ENCODE measurements around the gene METTL23. TPM values are rescaled to one million over a fixed set of nuclear protein-coding genes. Genes with fewer than 3 reads are reported as not detected.
A peak's percentile ranks its signal among the peaks of the same experiment; 100 is the strongest.
"Not testable (repeated sequence)": the region's sequence is repeated elsewhere in the genome, so short reads cannot be mapped to it uniquely, and the experiment has no call there.

Gene METTL23
- total RNA-seq, 4 donors from 2014 or later: 20.6 to 29.9 (median 23.0) TPM

DNA sequence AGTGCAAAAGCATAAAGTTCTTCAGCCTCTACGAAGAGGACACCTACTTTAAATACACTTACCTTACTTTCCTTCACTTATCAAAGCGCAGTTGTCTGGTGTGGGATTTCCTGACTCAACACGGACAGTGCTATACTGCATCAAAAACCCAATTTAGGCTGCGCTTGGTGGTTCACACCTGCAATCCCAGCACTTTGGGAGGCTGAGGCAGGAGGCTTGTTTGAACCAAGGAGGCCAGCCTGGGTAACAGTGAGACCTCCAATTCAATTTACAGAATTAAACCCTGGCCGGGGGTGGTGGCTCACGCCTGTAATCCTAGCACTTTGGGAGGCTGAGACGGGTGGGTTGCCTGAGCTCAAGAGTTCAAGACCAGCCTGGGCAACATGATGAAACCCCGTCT is 4.4 kb upstream of the METTL23 start:
- Histone ChIP-seq H3K4me1 (peaks cover 29% of the 10 kb centered on the region), H3K27ac (no peak overlapping the region), H3K4me3 (no peak overlapping the region), H3K9me3 (no peaks in the 10 kb centered on the region), H3K27me3 (no peaks in the 10 kb centered on the region), H3K36me3 (peaks cover 69% of the 10 kb centered on the region)
- DNase-seq (ENCODE audit: low spot score in 2 of 2): peak in 1 of 2 donors; percentile 53
- WGBS: 97% methylated on average over 8 of the region's 8 CpGs
- TF ChIP-seq POLR2AphosphoS5 (IDR thresholded peaks at IDR 0.05) (no peak), POLR2A (IDR thresholded peaks at IDR 0.05) (no peak), EP300 (IDR thresholded peaks at IDR 0.05) (no peak)
- TF ChIP-seq, protein P1, sequence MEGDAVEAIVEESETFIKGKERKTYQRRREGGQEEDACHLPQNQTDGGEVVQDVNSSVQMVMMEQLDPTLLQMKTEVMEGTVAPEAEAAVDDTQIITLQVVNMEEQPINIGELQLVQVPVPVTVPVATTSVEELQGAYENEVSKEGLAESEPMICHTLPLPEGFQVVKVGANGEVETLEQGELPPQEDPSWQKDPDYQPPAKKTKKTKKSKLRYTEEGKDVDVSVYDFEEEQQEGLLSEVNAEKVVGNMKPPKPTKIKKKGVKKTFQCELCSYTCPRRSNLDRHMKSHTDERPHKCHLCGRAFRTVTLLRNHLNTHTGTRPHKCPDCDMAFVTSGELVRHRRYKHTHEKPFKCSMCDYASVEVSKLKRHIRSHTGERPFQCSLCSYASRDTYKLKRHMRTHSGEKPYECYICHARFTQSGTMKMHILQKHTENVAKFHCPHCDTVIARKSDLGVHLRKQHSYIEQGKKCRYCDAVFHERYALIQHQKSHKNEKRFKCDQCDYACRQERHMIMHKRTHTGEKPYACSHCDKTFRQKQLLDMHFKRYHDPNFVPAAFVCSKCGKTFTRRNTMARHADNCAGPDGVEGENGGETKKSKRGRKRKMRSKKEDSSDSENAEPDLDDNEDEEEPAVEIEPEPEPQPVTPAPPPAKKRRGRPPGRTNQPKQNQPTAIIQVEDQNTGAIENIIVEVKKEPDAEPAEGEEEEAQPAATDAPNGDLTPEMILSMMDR (IDR thresholded peaks at IDR 0.05): no peak

DNA sequence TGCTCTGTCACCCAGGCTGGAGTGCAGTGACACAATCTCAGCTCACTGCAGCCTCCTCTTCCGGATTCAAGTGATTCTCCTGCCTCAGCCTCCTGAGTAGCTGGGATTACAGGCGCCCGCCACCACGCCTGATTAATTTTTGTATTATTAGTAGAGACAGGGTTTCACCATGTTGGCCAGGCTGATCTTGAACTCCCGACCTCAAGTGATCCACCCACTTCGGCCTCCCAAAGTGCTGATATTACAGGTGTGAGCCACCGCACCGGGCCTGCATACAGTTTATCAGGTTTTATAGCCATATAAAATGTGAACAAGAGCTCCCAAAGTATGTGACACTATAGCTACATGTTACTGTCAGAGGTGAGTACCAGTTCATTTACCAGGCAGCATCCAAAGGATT is 3.7 kb upstream of the METTL23 start:
- peak in 1 of 2 donors; percentile 44 for DNase-seq (ENCODE audit: low spot score in 2 of 2)
- WGBS: 99% methylated on average over 8 of the region's 8 CpGs
- H3K27me3 ChIP-seq, H3K4me3 ChIP-seq, H3K27ac ChIP-seq, H3K9me3 ChIP-seq: not testable (repeated sequence)
- Histone ChIP-seq H3K4me1 (peaks cover 33% of the 10 kb centered on the region), H3K36me3 (peaks cover 63% of the 10 kb centered on the region)

DNA sequence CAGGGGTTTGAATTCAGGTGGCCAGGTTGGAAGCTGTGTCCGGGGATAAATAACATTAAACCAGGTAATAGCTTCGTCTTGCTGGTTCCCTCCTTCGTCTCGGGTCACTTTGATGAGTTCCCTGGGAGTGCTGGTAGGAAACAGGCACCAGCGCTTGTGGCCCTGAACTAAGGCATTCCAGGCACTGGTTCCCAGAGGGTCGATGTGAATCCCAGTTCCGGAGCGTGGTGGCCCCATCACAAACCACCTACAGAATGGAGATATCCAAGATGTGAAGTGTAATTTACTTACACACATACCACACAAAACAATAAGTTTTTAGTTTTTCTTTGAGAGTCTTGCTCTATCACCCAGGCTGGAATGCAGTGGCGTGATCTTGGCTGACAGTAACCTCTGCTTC is 2.8 kb upstream of the METTL23 start:
- TF ChIP-seq POLR2AphosphoS5 (IDR thresholded peaks at IDR 0.05) (no peak), EP300 (IDR thresholded peaks at IDR 0.05) (no peak), POLR2A (IDR thresholded peaks at IDR 0.05) (no peak)
- TF ChIP-seq, protein P1 (IDR thresholded peaks at IDR 0.05): no peak
- H3K27ac ChIP-seq: no peak overlapping the region
- H3K36me3 ChIP-seq: peaks cover 55% of the 10 kb centered on the region
- peaks cover 37% of the 10 kb centered on the region for H3K4me1 ChIP-seq
- no peak overlapping the region for H3K4me3 ChIP-seq
- H3K9me3 ChIP-seq: no peaks in the 10 kb centered on the region
- 98% methylated on average over 9 of the region's 9 CpGs for WGBS
- H3K27me3 ChIP-seq: no peaks in the 10 kb centered on the region
- DNase-seq (ENCODE audit: low spot score in 2 of 2): no peak

DNA sequence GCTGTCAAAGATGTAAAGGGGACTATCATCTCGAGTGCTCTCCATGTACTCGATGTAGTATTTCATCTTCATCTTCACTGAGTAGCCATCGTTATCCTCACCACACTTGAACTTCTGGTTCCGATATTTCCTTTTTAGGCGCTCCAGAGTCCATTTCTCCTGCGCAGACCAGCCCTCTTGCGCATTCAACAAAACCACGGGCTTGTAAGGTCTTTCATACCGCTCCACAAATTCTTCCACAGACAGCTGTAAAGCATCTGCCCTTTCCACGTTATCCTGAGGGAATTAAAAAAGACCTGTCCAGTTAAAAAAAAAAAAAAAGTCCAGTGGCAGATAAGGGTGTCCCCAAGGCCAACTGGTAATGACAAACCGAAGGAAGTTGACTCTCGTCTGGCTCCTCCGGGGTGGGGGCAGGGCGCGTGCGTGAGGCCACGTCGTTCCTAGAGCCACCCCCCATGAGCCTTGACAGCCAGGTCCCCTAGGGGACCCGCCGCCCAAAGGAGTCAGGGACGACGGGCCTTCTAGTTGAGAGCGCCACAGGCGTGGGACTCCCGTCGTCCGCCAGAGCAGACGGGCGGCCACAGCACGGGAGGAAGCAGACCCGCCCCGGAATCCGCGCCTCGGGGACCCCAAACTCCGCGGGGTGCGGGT is 934 bp upstream of the METTL23 start:
- 3% methylated on average over 32 of the region's 38 CpGs for WGBS
- Histone ChIP-seq H3K4me1 (peaks cover 49% of the 10 kb centered on the region), H3K27ac (peak overlapping the region; percentile 97), H3K4me3 (peak overlapping the region; percentile 83), H3K9me3 (no peaks in the 10 kb centered on the region), H3K27me3 (no peaks in the 10 kb centered on the region), H3K36me3 (peaks cover 40% of the 10 kb centered on the region)
- peak; percentile 81 to 87 for DNase-seq (ENCODE audit: low spot score in 2 of 2)
- TF ChIP-seq, protein P1 (IDR thresholded peaks at IDR 0.05): no peak
- no peak for TF ChIP-seq POLR2A (IDR thresholded peaks at IDR 0.05)
- no peak for TF ChIP-seq POLR2AphosphoS5 (IDR thresholded peaks at IDR 0.05)
- no peak for TF ChIP-seq EP300 (IDR thresholded peaks at IDR 0.05)

DNA sequence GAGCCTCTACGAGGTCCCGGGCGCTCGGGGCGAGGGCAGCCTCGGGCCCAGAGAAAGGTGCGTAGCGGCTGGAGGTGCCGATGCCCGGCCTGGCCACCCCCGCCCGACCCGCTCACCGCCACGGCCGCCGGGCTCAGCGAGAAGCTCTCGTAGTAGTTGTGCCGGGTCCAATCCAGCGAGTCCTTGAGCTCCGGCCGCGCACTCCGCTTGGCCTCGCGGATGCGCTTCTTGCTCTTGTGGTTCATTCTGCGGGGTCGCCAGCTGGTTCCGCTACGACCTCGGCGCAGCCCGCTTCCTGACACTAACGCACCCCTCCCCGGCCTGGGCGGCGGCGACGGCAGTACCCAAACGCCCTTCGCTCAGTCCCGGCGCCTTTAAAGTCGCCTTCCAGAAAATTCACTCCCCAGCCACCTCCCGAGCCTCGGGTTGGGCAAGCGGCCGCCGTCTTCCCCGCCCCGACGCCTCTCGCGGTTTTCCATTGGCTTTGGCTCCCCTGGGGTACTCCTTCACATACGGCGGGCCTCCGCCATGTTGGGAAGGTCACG is 336 bp upstream of the METTL23 start, which contains the start of gene JMJD6:
JMJD6 (minus strand) TSS at position 376 of the 545 bp plus-strand sequence; CDS start at position 245, 131 bp downstream.
- H3K9me3 ChIP-seq: no peaks in the 10 kb centered on the region
- H3K27ac ChIP-seq: peak within 1 kb of the TSS; percentile 97
- H3K4me3 ChIP-seq: peak within 1 kb of the TSS; percentile 83
- DNase-seq (ENCODE audit: low spot score in 2 of 2): peak; percentile 97 to 98
- H3K27me3 ChIP-seq: no peaks in the 10 kb centered on the region
- H3K36me3 ChIP-seq: peaks cover 37% of the 10 kb centered on the region
- H3K4me1 ChIP-seq: peaks cover 54% of the 10 kb centered on the region
- under 1% methylated on average over 33 of the region's 60 CpGs for WGBS
- TF ChIP-seq POLR2A (IDR thresholded peaks at IDR 0.05): peak; percentile 73
- peak; percentile 22 for TF ChIP-seq EP300 (IDR thresholded peaks at IDR 0.05)
- TF ChIP-seq POLR2AphosphoS5 (IDR thresholded peaks at IDR 0.05): peak; percentile 4 to 80 (median 79)
- TF ChIP-seq, protein P1 (IDR thresholded peaks at IDR 0.05): no peak
